Vagina (tissue), 2 donors: ENCODE measurements around the gene VWA5A.

Experiments
- CTCF ChIP-seq, 3 experiments: fragments of 450-650 bp in 2 of 3; fragments of 200-600 bp in 1 of 3; sonication (generic) in 1 of 3; IDR thresholded peaks; one replicate each; pipeline ENCODE4 v1.5.1; 2017 to 2019; ENCODE audit warnings: antibody characterized with exemption in 3 of 3, mild to moderate bottlenecking in 2 of 3, moderate library complexity in 2 of 3
- POLR2AphosphoS5 ChIP-seq, 2 donors: sonication (generic); formaldehyde crosslinking; IDR thresholded peaks; one replicate each; pipeline ENCODE4 v1.9.0; 2017; ENCODE audit warnings: antibody characterized with exemption in 2 of 2, mild to moderate bottlenecking in 2 of 2, low read depth in 1 of 2; ENCODE audit not compliant: insufficient read depth in 1 of 2

DNA sequence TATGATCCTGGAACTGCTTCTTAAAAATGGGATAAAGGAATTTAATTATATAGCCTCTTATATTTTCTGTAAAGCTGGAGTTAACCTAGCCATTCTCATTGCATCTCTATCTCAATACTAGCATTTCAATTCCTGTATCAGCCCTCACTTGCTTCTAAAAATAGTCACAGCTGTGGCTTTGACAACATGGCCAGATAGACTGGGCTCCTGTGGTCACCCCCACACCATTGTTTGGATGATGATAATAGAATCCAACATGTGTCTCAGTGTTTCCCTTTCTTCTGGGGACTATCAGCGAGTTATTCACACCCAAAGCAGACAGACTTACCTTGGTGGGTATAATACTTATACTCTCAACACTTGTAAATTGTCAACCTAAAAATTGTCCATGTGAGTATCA, 6.9 kb downstream of the VWA5A start:
- TF ChIP-seq CTCF (IDR thresholded peaks at IDR 0.05): no peak
- no peak for TF ChIP-seq POLR2AphosphoS5 (IDR thresholded peaks at IDR 0.05; ENCODE audit: insufficient read depth in 1 of 2, low read depth in 1 of 2)
